ENCODE data around the gene DUSP22. TPM values are rescaled to one million over a fixed set of nuclear protein-coding genes. Genes with fewer than 3 reads are reported as not detected.
"Not testable (repeated sequence)": the region's sequence is repeated elsewhere in the genome, so short reads cannot be mapped to it uniquely, and the experiment has no call there.

DUSP22 gene
- total RNA-seq, 1 donor from 2014 or later: 22.0 TPM

GRCh38 chr6:321536-322258, 29.4 kb downstream of the DUSP22 start:
- H3K9me3 Mint-ChIP-seq: no peaks in the 10 kb centered on the region

GRCh38 chr6:322259-322930, 30.1 kb downstream of the DUSP22 start:
- Mint-ChIP-seq H3K36me3 (ENCODE audit: low read depth) (peaks cover 6% of the 10 kb centered on the region), H3K27me3 (ENCODE audit: insufficient read depth) (peaks cover 2% of the 10 kb centered on the region), H3K4me1 (ENCODE audit: low read depth) (peaks cover 2% of the 10 kb centered on the region), H3K27ac (no peak overlapping the region), H3K4me3 (no peak overlapping the region), H3K9me3 (no peaks in the 10 kb centered on the region)
- intact Hi-C loops (cut with micrococcal nuclease): no loop called here
- no peak for DNase-seq (ENCODE audit: low spot score)

More at GRCh38 chr6:321536-322258, 29.4 kb downstream of the DUSP22 start:
- Mint-ChIP-seq H3K36me3 (ENCODE audit: low read depth) (peaks cover 5% of the 10 kb centered on the region), H3K4me3 (no peak overlapping the region), H3K27me3 (ENCODE audit: insufficient read depth) (peaks cover 2% of the 10 kb centered on the region), H3K4me1 (ENCODE audit: low read depth) (peaks cover 9% of the 10 kb centered on the region), H3K27ac (no peak overlapping the region)
- no peak for DNase-seq (ENCODE audit: low spot score)
- intact Hi-C loops (cut with micrococcal nuclease): loop anchor here (2.0 kb wide), 1 partner anchor 17 kb away; no protein-coding TSS in a partner anchor

- no peak overlapping the region for H3K27ac Mint-ChIP-seq
- H3K4me1 Mint-ChIP-seq (ENCODE audit: low read depth): no peaks in the 10 kb centered on the region
- H3K4me3 Mint-ChIP-seq: no peak overlapping the region
- intact Hi-C loops (cut with micrococcal nuclease): no loop called here
- H3K27me3 Mint-ChIP-seq (ENCODE audit: insufficient read depth): peaks cover 2% of the 10 kb centered on the region
- H3K9me3 Mint-ChIP-seq: no peaks in the 10 kb centered on the region
- no peak for DNase-seq (ENCODE audit: low spot score)
- peaks cover 9% of the 10 kb centered on the region for H3K36me3 Mint-ChIP-seq (ENCODE audit: low read depth)
Measured at GRCh38 chr6:322940-323729, 30.8 kb downstream of the DUSP22 start.

- Mint-ChIP-seq H3K4me1 (ENCODE audit: low read depth) (no peaks in the 10 kb centered on the region), H3K36me3 (ENCODE audit: low read depth) (peaks cover 6% of the 10 kb centered on the region), H3K4me3 (no peak overlapping the region), H3K27me3 (ENCODE audit: insufficient read depth) (peaks cover under 1% of the 10 kb centered on the region), H3K9me3 (no peaks in the 10 kb centered on the region), H3K27ac (no peak overlapping the region)
- no peak for DNase-seq (ENCODE audit: low spot score)
- intact Hi-C loops (cut with micrococcal nuclease): no loop called here
Measured at GRCh38 chr6:323730-324088, 31.4 kb downstream of the DUSP22 start.

- Mint-ChIP-seq H3K9me3 (no peaks in the 10 kb centered on the region), H3K4me3 (no peak overlapping the region), H3K27ac (no peak overlapping the region), H3K4me1 (ENCODE audit: low read depth) (no peaks in the 10 kb centered on the region), H3K27me3 (ENCODE audit: insufficient read depth) (no peaks in the 10 kb centered on the region), H3K36me3 (ENCODE audit: low read depth) (peaks cover 4% of the 10 kb centered on the region)
- intact Hi-C loops (cut with micrococcal nuclease): no loop called here
- no peak for DNase-seq (ENCODE audit: low spot score)
Measured at GRCh38 chr6:324116-324728, 31.9 kb downstream of the DUSP22 start.

- no peaks in the 10 kb centered on the region for H3K4me1 Mint-ChIP-seq (ENCODE audit: low read depth)
- no peaks in the 10 kb centered on the region for H3K9me3 Mint-ChIP-seq
- H3K27me3 Mint-ChIP-seq (ENCODE audit: insufficient read depth): no peaks in the 10 kb centered on the region
- no peak overlapping the region for H3K4me3 Mint-ChIP-seq
- no peak for DNase-seq (ENCODE audit: low spot score)
- H3K36me3 Mint-ChIP-seq (ENCODE audit: low read depth): peaks cover 4% of the 10 kb centered on the region
- H3K27ac Mint-ChIP-seq: no peak overlapping the region
- intact Hi-C loops (cut with micrococcal nuclease): no loop called here
Measured at GRCh38 chr6:324729-325125, 32.4 kb downstream of the DUSP22 start.

- H3K4me3 Mint-ChIP-seq; intact Hi-C loops (cut with micrococcal nuclease); H3K4me1 Mint-ChIP-seq (ENCODE audit: low read depth); H3K36me3 Mint-ChIP-seq (ENCODE audit: low read depth); H3K27me3 Mint-ChIP-seq (ENCODE audit: insufficient read depth); DNase-seq (ENCODE audit: low spot score); H3K27ac Mint-ChIP-seq; H3K9me3 Mint-ChIP-seq: not testable (repeated sequence)
Measured at GRCh38 chr6:325161-325860, 33.0 kb downstream of the DUSP22 start.

- H3K36me3 Mint-ChIP-seq (ENCODE audit: low read depth); DNase-seq (ENCODE audit: low spot score); H3K4me3 Mint-ChIP-seq; H3K27ac Mint-ChIP-seq; H3K9me3 Mint-ChIP-seq; H3K4me1 Mint-ChIP-seq (ENCODE audit: low read depth); H3K27me3 Mint-ChIP-seq (ENCODE audit: insufficient read depth); intact Hi-C loops (cut with micrococcal nuclease): not testable (repeated sequence)
Measured at GRCh38 chr6:326066-326465, 33.8 kb downstream of the DUSP22 start.

GRCh38 chr6:326896-327537, 34.7 kb downstream of the DUSP22 start:
- H3K27ac Mint-ChIP-seq: no peak overlapping the region
- H3K9me3 Mint-ChIP-seq: no peaks in the 10 kb centered on the region
- H3K4me3 Mint-ChIP-seq: no peak overlapping the region
- DNase-seq (ENCODE audit: low spot score): no peak
- no peaks in the 10 kb centered on the region for H3K4me1 Mint-ChIP-seq (ENCODE audit: low read depth)
- peaks cover 4% of the 10 kb centered on the region for H3K36me3 Mint-ChIP-seq (ENCODE audit: low read depth)
- no peaks in the 10 kb centered on the region for H3K27me3 Mint-ChIP-seq (ENCODE audit: insufficient read depth)
- intact Hi-C loops (cut with micrococcal nuclease): no loop called here

- H3K27ac Mint-ChIP-seq: no peak overlapping the region
- H3K36me3 Mint-ChIP-seq (ENCODE audit: low read depth): peaks cover 4% of the 10 kb centered on the region
Measured at GRCh38 chr6:327538-328116, 35.3 kb downstream of the DUSP22 start.

GRCh38 chr6:328136-328670, 35.9 kb downstream of the DUSP22 start:
- no peak overlapping the region for H3K4me3 Mint-ChIP-seq
- H3K27me3 Mint-ChIP-seq (ENCODE audit: insufficient read depth): no peaks in the 10 kb centered on the region
- H3K36me3 Mint-ChIP-seq (ENCODE audit: low read depth): peaks cover 5% of the 10 kb centered on the region
- intact Hi-C loops (cut with micrococcal nuclease): no loop called here
- no peak for DNase-seq (ENCODE audit: low spot score)
- H3K4me1 Mint-ChIP-seq (ENCODE audit: low read depth): no peaks in the 10 kb centered on the region
- H3K27ac Mint-ChIP-seq: no peak overlapping the region
- no peaks in the 10 kb centered on the region for H3K9me3 Mint-ChIP-seq

More at GRCh38 chr6:327538-328116, 35.3 kb downstream of the DUSP22 start:
- no peak for DNase-seq (ENCODE audit: low spot score)
- Mint-ChIP-seq H3K4me3 (no peak overlapping the region), H3K9me3 (no peaks in the 10 kb centered on the region), H3K4me1 (ENCODE audit: low read depth) (no peaks in the 10 kb centered on the region), H3K27me3 (ENCODE audit: insufficient read depth) (no peaks in the 10 kb centered on the region)
- intact Hi-C loops (cut with micrococcal nuclease): no loop called here
